HG03571 (cell line): ENCODE data around the gene CDC14A.

ENCODE experiments used
- ATAC-seq: cut with Tn5 transposase; IDR thresholded peaks from one replicate; pipeline ENCODE4 v1.9.1; 2021; ENCODE audit not compliant: unreplicated experiment

CDC14A gene

DNA sequence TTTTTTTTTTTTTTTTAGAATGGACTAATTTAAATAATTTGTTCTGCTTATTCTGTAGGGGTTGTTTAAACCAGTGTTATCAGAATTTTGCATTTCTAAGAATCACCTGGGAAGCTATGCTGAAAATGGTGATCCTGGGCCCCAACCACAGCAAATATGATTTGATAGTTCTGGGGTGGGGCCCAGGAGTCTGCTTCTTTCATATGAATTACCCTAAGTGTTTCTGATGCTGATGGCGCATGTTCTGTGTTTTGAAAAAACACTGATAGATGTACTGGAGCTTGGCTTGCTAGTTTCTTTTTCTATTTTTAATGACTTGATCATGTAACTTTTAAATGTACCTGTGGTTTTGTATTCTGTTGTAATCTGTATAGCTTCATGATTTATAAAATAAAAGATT, 89.3 kb downstream of the CDC14A start:
- ATAC-seq, result no peak

DNA sequence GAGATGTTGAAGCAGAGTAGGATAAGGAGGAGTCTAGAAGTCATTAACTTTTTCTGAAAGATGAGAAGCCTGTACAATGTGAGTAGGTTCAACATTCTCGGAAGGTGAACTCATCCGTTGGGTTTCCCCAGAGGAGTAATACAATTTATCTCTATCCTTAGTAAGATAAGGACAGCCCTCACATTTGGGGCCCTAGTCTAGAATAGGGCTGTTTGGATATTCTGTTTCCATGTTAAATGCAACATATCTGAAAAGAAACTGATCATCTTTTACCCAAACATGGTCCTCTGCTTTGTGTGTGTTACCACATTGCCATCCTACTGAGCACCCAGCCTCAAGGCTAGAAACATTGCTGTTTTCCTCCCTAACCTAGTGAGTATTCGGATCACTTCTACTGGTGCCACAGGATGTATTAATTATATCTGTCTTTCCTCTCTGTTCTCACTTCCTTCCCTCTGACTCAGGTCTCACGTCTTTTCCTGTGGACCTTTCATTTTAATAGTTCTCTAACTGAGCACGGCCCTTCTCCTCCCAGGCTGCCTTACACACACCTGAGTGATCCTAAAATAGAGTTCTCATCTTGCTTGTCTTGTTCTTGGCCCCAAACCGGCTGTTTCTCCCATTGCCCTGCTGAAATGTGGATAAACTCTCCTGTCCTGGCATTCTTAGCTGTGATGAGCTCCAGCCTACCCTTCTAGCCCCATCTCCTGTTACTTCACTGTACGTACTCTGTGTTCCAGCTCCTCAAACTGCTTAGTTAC, 91.7 kb downstream of the CDC14A start:
- ATAC-seq, result peak; percentile 61

DNA sequence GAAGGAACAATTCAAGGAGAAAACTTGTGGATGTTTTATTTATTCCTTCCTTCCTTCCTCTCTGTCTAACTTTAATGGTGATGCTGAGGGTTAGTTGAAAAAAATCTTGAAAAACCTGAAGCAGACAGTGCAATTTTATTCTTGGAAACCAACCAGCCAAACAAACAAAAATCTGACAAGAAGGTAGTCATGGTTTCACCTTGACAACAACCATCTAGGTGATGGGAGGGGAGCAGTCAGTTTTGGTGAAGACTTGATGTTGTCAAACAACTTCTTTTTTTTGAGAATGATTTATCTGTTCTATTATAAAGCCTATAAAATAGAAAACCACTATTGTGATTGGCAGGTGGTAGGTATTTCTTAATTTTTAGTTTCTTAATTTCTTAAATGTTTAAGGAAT, 93.3 kb downstream of the CDC14A start:
- no peak for ATAC-seq

DNA sequence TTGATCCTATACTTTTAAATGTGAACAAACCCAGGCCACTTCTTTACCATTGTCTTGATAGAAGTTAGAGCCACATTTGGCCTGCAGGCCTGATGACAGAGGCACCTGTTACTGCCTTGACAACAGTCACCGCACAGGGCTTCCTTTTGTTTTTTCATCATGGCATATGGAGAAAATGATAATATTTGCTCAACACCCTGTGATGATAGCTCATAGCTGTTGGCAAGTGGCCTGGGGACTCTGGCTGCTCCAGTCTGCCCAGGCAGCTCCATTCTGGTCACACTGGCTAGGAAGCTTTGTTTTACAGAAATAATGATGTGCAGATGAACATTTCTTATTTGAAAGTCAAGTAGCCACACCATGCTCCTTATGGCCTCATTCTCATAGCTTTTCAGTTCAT, 96.1 kb downstream of the CDC14A start:
- no peak for ATAC-seq

DNA sequence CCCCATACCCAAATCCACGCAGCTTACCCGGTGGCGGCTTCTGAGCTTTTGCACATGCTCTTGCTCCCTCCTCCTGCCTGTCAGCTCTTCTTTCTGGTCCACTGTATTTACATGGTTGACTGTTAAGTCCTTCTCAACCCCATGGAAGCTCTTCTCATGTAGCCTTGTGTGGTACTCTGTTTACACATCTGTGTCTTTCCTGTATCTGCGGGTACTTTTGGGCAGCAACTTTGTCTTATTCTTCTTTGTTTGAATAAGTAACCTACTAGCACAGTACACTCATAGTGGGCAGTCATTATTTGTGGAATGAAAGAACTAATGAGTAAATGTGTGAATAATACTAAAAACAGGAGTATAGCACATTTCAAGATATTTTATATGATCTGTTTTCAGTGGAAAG, 97.2 kb downstream of the CDC14A start:
- peak; percentile 66 for ATAC-seq

DNA sequence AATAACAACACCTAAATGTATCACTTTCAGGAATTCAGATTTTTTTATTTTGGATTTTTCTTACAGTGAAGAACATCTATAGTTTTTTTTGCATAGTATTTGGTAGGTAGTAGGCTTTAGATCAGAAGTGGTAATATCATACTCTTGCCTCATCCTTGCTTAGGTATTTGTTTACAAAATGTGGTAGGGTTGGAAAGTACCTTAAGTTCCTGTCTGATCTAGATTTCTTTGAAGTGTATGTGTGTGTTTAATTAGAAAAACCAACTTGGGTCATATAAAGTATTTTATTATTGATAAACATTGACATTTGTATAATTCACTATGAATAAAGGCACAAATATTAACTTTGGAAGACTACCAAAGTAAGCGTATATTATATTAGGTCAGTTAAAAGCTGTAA, 100.3 kb downstream of the CDC14A start:
- no peak for ATAC-seq

DNA sequence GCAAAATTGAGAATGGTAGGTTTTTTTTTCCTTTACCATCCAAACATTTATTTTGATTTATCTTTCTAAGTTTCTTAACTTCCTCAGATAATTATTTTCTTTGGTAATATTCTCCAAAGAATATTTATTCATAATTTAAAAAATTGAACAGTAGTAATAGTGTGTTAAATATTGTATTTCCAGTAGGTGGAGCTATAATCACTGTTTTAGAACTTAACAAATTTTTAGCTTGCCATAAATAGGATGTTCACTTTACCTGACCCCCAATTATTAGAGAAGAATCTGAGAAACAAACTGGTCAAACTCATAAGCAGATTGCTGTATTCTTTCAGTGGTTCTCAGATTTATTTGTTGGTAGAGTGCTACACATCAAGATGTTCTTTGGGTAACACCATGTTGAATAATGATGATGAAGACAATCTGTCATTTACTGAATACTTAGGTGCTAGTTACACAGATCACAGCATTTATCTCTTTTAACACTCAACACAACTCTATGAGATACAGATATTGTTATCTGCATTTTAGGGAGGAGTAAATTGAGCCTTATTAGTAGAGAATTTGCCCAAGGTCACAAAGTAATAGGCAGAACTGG, 103.3 kb downstream of the CDC14A start:
- ATAC-seq, result no peak

DNA sequence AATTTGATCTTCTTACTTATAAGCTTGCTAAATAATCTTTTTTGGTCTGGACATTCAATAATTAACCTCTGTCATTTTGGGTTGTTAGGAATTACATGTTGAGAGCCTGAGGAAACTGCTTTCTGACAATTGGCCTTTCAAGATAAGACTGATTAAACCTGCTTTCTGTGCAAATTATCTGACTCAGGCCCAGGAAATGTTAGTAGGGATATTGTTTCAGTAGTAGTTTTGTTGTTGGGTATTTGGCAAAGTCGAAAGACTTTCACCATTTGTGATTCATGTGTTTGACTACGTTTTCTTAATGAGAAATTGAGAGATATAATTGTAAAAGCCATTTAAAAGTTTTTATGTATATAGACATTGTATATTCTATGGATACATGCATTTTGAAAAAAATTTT, 104.6 kb downstream of the CDC14A start:
- no peak for ATAC-seq

DNA sequence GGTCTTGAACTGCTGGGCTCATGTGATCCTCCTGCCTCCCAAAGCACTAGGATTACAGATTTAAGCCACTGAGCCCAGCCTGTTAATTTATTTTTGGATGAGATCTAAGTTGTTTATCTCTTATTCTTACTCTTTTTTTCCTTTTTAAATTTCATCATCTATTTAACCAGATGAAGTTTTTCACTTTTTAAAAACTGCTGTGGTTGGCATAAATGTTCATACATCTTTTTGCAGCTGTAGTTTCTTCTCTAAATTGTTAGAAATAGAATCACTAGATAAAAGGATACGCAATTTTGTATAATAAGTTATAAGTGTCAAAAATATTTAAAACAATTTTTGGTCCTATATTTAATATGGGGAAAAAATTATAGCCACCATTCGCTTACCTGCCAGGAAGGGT, 105.4 kb downstream of the CDC14A start:
- no peak for ATAC-seq

DNA sequence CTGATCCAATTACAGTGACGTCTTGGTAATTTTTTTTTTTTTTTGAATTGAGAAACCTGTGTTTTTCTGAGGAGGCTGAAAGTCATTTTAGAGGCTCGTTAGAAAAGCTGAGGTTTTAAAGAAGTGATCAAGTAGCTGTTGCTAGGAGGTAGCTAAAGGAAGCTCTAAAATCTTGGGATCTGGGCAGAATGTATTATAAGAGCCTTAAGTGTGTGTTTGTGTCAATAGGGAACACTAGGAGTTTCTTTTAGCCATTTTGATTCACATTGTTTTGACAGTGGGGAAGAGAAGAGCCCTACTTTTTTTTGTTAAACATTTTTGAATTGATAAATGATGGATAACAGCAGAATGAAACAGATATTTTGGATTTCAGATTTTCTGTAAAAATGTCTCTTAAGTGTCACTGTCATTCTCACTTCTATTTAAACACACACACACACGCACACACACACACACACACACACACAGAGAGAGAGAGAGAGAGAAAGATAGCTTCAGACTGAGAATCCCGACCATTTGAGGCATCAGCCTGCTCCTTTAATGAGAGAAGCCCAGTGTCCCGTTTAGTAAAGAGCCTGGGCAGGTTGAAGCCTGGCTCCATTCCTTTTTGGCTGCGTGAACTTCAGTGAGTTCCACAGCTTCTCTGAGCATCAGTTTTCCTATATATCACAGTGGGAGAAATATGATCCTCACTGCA, 106.5 kb downstream of the CDC14A start:
- ATAC-seq, result no peak

DNA sequence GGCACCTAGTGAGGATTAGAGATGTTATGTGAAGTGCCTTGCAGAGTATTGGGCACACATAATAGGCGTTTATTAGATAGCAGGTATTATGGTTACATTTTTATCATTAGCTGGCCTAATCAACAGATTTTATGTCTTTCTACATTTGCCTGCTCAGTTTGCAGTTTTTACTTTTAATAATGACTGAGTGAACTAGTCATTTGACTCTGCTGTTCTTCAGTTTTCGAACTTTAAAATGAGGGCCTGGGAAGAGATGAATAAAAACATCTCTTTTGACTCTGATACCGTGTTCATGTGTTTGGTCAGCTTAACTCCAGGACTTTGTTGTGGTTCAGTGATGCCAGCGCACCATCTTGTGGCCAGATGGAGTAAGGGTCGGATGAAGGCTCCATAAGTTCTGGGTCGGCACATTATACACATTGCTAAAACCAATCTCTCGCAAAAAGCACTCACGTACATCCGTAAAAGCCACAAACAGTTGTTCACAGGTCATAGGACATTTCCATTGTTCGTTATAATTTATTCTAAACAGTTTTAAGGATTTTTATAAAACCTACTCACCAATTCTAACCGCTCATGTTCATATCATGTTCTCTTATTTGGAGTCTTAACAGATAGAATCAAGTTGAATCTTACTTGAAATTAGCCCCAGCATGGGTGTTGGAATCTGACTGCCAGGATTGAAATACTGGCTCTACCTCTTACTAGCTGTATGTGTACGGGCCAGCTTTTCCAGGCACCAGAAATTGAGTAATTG, 107.2 kb downstream of the CDC14A start:
- peak; percentile 88 for ATAC-seq

DNA sequence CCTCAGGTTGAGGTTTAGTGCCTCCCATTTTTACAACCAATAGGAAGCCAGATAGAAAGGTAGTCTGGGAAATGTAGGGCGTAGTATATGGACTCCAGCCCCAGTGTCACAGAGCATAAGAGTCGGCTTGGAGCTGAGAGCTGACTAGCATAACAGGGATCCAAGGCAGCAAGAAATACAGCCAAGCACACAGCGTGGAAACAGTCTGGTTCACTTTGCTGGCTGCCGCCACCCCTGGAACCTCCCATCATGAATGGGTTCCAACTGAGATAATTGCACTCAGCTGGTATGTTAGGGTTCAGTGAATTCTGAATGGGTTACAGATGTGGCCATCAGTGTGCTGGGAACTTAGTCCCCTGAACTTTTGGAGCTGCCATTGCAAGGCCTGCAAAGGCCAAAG, 108.9 kb downstream of the CDC14A start:
- no peak for ATAC-seq

DNA sequence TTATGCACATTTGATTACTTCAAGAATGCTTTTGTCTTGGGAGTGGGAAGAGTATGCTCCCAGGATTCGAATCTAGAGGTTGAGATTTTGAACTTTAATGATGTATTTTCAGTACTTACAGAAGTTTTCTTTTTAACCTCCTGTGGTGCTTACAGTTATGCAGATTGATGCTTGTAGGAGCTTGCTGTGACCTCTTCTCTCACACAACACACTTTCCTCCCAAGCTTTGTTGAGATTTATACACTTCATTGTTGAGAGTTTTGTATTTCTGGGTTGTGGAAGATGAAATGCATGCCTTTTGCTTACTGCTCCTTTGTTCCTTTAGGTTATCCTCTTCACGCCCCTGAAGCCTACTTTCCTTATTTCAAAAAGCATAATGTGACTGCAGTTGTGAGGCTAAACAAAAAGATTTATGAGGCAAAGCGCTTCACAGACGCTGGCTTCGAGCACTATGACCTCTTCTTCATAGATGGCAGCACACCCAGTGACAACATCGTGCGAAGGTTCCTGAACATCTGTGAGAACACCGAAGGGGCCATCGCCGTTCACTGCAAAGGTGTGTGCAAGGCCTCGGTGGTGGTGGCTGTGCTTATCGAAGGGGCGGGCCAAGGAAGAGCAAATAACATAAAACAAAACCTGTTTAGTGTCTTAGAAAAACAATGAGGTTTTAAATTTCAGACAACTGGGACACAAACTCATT, 110.2 kb downstream of the CDC14A start:
- no peak for ATAC-seq

DNA sequence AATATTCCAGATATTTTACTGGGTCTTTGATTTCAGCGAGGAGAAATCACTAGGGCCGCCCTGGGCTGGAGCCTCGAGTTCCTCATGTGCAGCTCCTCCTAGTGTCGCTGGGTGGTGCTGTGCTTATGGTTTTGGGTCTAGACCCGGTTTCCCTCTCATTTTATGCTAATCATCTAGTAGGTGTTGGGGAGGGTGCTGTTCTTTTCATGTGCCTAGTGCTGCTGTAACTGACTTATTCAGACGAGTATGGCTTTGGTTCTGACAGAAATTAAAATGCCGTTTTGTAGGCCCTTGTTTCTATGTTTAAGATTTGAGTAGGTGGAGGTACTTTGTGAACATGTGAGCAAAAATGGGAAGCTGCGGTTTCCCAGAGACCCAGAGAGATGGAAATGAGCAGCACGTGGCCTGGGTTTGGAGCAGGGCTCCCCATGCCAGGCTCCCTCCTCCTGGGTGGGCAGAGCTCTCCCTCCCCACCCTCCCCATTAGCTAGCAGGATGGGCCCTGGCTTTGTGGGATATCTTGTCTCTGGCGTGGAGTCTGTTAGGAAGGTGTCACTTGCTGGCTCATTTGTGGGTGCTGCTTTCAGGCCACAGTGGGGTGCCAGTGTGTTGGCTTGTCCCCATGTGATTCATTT, 111.6 kb downstream of the CDC14A start:
- ATAC-seq, result peak; percentile 72

DNA sequence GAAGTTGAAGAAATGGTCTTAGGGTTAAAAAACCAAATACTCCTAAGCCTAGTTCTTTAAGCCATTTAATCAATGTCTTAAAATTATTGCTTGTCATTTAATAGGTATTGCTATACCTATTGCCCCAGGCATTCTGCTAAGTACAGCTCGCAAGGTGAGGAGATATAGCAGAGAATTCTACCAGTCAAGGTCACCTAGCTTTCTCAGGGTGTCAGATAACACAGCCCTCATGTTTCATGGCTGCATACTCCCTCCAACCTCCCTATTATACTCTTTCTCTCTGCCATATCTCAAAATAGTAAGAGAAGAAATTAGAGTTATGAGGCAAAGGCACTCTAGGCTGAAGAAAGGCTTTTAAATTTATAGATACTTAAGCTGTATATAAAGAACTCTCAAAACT, 117.3 kb downstream of the CDC14A start:
- no peak for ATAC-seq

DNA sequence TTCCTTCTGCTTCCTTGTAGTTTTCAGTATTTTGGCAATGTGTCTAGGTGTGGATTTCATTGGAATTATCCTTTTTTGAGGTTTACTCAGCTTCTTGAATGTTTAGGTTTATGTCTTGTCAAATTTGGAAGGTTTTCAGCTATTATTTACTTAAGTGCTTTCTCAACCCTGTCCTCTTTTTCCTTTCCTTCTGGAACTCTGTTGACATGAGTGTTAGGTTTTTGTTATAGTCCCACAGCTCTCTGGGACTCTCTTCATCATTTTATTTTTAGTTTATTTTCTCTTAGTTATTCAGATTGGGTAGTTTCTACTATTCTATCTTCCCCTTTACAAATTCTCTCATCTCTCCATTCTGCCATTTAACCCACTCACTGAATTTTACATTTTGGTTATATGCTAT, 122.5 kb downstream of the CDC14A start:
- ATAC-seq, result no peak

DNA sequence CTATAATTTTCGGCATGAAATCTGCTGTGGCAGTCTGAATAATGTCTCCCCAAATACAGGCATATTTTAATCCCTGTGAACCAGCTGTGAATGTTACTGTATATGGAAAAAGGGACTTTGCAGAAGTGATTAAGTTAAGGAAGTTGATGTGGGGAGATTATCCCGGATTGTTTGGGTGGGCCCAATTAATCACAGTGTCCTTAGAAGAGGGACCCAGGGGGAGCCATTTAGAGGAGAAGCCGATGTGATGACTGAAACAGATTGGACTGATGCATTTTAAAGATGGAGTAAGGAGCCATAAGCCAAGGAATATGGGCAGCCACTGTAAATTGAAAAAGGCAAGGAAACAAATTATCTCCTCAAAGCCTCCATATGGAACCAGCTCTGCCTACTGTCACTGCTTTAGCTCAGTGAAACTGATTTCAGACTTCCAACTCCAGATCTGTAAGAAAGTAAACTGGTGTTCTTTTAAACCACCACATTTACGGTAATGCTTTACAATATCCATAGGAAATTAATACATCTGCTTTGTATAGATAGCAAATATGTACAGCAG, 124.5 kb downstream of the CDC14A start:
- no peak for ATAC-seq

DNA sequence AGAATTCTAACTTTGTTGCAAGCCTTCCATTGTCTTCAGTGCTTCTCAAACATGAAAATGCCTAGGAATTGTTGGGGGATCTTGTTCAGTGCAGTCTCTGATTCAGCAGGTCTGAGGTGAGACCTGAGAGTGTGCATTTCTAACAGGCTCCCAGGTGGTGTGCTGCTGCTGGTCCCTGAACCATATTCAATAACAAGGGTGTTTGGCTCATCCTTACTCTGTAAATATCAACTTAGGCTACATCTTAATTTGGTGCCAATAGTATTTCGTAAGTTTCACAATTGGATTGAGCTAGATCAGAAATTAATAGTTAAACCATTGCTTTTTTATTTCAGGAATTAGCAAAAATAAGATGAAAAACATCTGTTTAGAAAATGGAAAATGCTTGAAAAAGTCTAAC, 126.5 kb downstream of the CDC14A start:
- no peak for ATAC-seq

DNA sequence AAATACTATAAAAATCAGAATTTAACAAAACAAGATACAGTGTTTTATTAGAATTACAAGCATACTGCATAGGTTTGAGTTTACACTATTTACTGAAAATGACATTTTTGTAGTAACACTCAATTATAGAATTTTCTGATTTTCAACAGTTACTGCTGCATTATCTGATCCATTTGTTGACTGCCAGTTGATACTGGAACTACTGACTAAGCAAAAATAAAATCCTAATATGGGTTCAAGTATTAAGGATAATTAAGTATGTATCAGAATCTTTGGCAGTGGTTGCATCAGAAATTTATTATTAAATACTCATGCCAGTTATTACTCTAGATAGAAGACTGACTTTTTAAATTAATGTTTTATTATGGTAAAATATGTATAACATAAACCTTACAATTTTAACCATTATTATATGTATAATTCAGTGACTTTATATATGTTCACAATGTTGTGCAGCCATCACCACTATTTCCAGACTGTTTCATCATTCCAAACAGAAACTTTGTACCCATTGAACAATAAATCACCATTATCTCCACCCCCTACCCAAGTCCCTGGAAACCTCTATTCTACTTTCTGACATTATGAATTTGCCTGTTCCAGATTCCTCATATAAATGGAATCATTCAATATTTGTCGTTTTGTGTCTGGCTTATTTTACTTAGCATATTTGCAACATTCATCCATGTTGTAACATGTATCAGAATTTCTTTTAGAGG, 127.5 kb downstream of the CDC14A start:
- no peak for ATAC-seq

DNA sequence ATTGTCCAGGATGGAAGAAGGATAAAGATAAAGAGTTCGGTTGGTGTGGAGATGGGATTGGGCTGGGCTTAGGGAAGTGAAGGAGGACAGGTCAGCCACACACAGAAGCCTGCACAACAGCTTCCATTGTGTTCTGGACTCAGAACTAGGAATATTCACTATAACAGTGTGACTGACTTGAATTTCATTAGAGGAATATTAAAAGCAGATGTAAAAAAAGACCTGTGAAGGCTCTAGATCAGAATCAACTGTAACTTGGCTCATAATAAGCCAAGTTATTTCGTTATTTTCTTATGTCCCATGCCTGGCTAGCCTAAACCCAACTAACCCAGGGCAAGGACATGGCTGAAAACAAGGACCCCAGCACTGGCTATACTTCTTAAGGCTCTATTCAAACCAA, 129.0 kb downstream of the CDC14A start:
- ATAC-seq, result no peak
